ENCODE data around the gene MGP. TPM values are rescaled to one million over a fixed set of nuclear protein-coding genes. Genes with fewer than 3 reads are reported as not detected.

Gene MGP
- polyA plus RNA-seq, 1 donor from 2014 or later: 0.90 TPM

GRCh38 chr12:14849661-14850060 is 36.0 kb downstream of the MGP start:
- Histone ChIP-seq H3F3A (ENCODE audit: insufficient read depth, low read length, poor library complexity, severe bottlenecking) (no peaks in the 10 kb centered on the region), H2AFZ (ENCODE audit: low read depth, low read length) (no peak overlapping the region), H3K27ac (ENCODE audit: low read length) (no peak overlapping the region), H3K4me3 (ENCODE audit: low read length) (no peak overlapping the region), H3K4me2 (ENCODE audit: low read length) (no peak overlapping the region), H3K79me2 (replicated peaks; ENCODE audit: insufficient read depth, low read length) (no peaks in the 10 kb centered on the region), H3K9me3 (ENCODE audit: low read length) (no peaks in the 10 kb centered on the region), H4K20me1 (ENCODE audit: insufficient read depth) (no peaks in the 10 kb centered on the region), H3K27me3 (ENCODE audit: insufficient read depth, low read depth, low read length) (no peaks in the 10 kb centered on the region), H3K9me2 (ENCODE audit: insufficient read depth, low read length) (no peaks in the 10 kb centered on the region), H3K9ac (ENCODE audit: low read length) (no peak overlapping the region), H3K36me3 (ENCODE audit: insufficient read depth, low read length) (no peaks in the 10 kb centered on the region)
- TF ChIP-seq TAF1 (IDR thresholded peaks at IDR 0.05; ENCODE audit: low read depth): no peak
- TF ChIP-seq POLR2AphosphoS5 (IDR thresholded peaks at IDR 0.05): no peak
- no peak for TF ChIP-seq REST (IDR thresholded peaks at IDR 0.05; ENCODE audit: borderline replicate concordance)
- no peak for TF ChIP-seq CTCF (IDR thresholded peaks at IDR 0.05; ENCODE audit: poor library complexity, severe bottlenecking)
- no peak for TF ChIP-seq EP300 (conservative IDR thresholded peaks at IDR 0.05; ENCODE audit: poor library complexity, severe bottlenecking)
- TF ChIP-seq MXI1 (conservative IDR thresholded peaks at IDR 0.05; ENCODE audit: poor library complexity, severe bottlenecking): no peak
- TF ChIP-seq EZH2 (IDR thresholded peaks at IDR 0.05; ENCODE audit: borderline replicate concordance, insufficient read depth, low read length, poor library complexity, severe bottlenecking): no peak
- no peak for TF ChIP-seq SMC3 (conservative IDR thresholded peaks at IDR 0.05; ENCODE audit: poor library complexity)
- TF ChIP-seq RAD21 (conservative IDR thresholded peaks at IDR 0.05): no peak

GRCh38 chr12:14846876-14847580 is 38.6 kb downstream of the MGP start:
- Histone ChIP-seq H2AFZ (ENCODE audit: low read depth, low read length) (no peak overlapping the region), H4K20me1 (ENCODE audit: insufficient read depth) (no peaks in the 10 kb centered on the region), H3K4me3 (ENCODE audit: low read length) (no peak overlapping the region), H3K79me2 (replicated peaks; ENCODE audit: insufficient read depth, low read length) (no peaks in the 10 kb centered on the region), H3K36me3 (ENCODE audit: insufficient read depth, low read length) (no peaks in the 10 kb centered on the region), H3K27ac (ENCODE audit: low read length) (no peak overlapping the region), H3K4me2 (ENCODE audit: low read length) (no peak overlapping the region), H3K9me2 (ENCODE audit: insufficient read depth, low read length) (no peaks in the 10 kb centered on the region), H3K9me3 (ENCODE audit: low read length) (no peaks in the 10 kb centered on the region), H3K27me3 (ENCODE audit: insufficient read depth, low read depth, low read length) (no peaks in the 10 kb centered on the region), H3K9ac (ENCODE audit: low read length) (no peak overlapping the region), H3F3A (ENCODE audit: insufficient read depth, low read length, poor library complexity, severe bottlenecking) (no peaks in the 10 kb centered on the region)
- TF ChIP-seq EP300 (conservative IDR thresholded peaks at IDR 0.05; ENCODE audit: poor library complexity, severe bottlenecking) (no peak), REST (IDR thresholded peaks at IDR 0.05; ENCODE audit: borderline replicate concordance) (no peak), EZH2 (IDR thresholded peaks at IDR 0.05; ENCODE audit: borderline replicate concordance, insufficient read depth, low read length, poor library complexity, severe bottlenecking) (no peak), POLR2AphosphoS5 (IDR thresholded peaks at IDR 0.05) (no peak), RAD21 (conservative IDR thresholded peaks at IDR 0.05) (no peak), MXI1 (conservative IDR thresholded peaks at IDR 0.05; ENCODE audit: poor library complexity, severe bottlenecking) (no peak), CTCF (IDR thresholded peaks at IDR 0.05; ENCODE audit: poor library complexity, severe bottlenecking) (no peak), SMC3 (conservative IDR thresholded peaks at IDR 0.05; ENCODE audit: poor library complexity) (no peak), TAF1 (IDR thresholded peaks at IDR 0.05; ENCODE audit: low read depth) (no peak)
